Osteoblast (primary cell): ENCODE measurements around the gene TBRG4. TPM values are rescaled to one million over a fixed set of nuclear protein-coding genes. Genes with fewer than 3 reads are reported as not detected.

ENCODE experiments used
- DNase-seq: peaks from one replicate; pipeline ENCODE4 v3.0.0; 2011; ENCODE audit warnings: low spot score, mixed read lengths; ENCODE audit not compliant: insufficient read length; ENCODE audit errors: missing footprints
- H2AFZ ChIP-seq: 2 replicates; pipeline ENCODE4 v1.6.0; 2011; ENCODE audit warnings: mild to moderate bottlenecking, low read length
- H3K27ac ChIP-seq: 2 replicates; pipeline ENCODE4 v1.5.1; 2011; ENCODE audit warnings: mild to moderate bottlenecking, low read depth, low read length, moderate library complexity
- H3K27me3 ChIP-seq: 2 replicates; pipeline ENCODE4 v1.6.0; 2012; ENCODE audit warnings: mild to moderate bottlenecking, control low read depth, inconsistent platforms, low read length, moderate library complexity; ENCODE audit not compliant: insufficient read depth
- H3K36me3 ChIP-seq: 2 replicates; pipeline ENCODE4 v1.5.1; 2011; ENCODE audit warnings: mild to moderate bottlenecking, low read length, control low read depth, moderate library complexity; ENCODE audit not compliant: insufficient read depth
- H3K4me1 ChIP-seq: 2 replicates; pipeline ENCODE4 v1.5.1; 2011; ENCODE audit warnings: mild to moderate bottlenecking, low read length, control low read depth, moderate library complexity; ENCODE audit not compliant: insufficient read depth
- H3K4me2 ChIP-seq: 2 replicates; pipeline ENCODE4 v1.6.0; 2011; ENCODE audit warnings: mild to moderate bottlenecking, low read length; ENCODE audit not compliant: insufficient read depth
- H3K4me3 ChIP-seq: fragments of 200-600 bp; sonication (generic); 3 replicates; pipeline ENCODE4 v1.5.1; 2012; ENCODE audit warnings: mild to moderate bottlenecking, low read length, inconsistent platforms; ENCODE audit not compliant: insufficient read depth
- H3K79me2 ChIP-seq: 2 replicates; pipeline ENCODE4 v1.6.0; 2012; ENCODE audit warnings: mild to moderate bottlenecking, low read length, control low read depth, inconsistent platforms; ENCODE audit not compliant: insufficient read depth
- H3K9me3 ChIP-seq: 2 replicates; pipeline ENCODE4 v1.5.1; 2011; ENCODE audit warnings: low read depth, low read length, control low read depth
- H4K20me1 ChIP-seq: 2 replicates; pipeline ENCODE4 v1.6.0; 2012; ENCODE audit warnings: mild to moderate bottlenecking, low read length, control low read depth; ENCODE audit not compliant: insufficient read depth
- small RNA-seq: library from RNA; depleted of rRNA; stranded (forward); fragments of <200 nt; gene quantifications from one replicate; pipeline ENCODE3, GENCODE V24; 2012
- total RNA-seq: library from RNA; depleted of rRNA; stranded (reverse); fragments of >200 nt; gene quantifications from 2 replicates; pipeline ENCODE4 v1.2.3, GENCODE V29; 2012
- TF ChIP-seq, protein P1 (sequence below): IDR thresholded peaks from 2 replicates; pipeline ENCODE4 v1.5.1; 2011; ENCODE audit warnings: mild to moderate bottlenecking, low read depth, low read length, moderate library complexity; ENCODE audit errors: extremely low read depth

Gene TBRG4
- total RNA-seq, 1 donor = 43.1 TPM

DNA sequence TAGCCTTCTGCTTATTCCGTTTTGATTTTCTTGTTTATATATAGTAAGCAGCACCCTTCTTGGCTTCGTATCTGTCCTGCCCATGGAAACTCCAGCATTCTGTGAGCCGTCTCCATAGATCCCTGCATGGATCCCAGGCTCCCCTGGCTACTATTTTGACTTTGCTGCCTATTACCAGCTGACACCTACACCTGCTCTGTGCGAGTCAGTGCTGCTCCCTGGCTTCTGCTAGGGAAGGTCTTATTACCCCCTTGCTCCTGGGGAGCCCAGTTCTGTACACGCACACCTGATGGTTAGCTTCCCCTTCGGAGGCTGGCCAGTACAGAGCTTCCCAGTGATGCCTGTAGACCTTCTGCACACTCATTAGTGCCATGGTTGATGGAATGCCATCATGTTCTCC, 58.1 kb downstream of the TBRG4 start:
- TF ChIP-seq, protein P1, sequence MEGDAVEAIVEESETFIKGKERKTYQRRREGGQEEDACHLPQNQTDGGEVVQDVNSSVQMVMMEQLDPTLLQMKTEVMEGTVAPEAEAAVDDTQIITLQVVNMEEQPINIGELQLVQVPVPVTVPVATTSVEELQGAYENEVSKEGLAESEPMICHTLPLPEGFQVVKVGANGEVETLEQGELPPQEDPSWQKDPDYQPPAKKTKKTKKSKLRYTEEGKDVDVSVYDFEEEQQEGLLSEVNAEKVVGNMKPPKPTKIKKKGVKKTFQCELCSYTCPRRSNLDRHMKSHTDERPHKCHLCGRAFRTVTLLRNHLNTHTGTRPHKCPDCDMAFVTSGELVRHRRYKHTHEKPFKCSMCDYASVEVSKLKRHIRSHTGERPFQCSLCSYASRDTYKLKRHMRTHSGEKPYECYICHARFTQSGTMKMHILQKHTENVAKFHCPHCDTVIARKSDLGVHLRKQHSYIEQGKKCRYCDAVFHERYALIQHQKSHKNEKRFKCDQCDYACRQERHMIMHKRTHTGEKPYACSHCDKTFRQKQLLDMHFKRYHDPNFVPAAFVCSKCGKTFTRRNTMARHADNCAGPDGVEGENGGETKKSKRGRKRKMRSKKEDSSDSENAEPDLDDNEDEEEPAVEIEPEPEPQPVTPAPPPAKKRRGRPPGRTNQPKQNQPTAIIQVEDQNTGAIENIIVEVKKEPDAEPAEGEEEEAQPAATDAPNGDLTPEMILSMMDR = no peak
- Histone ChIP-seq H3K9me3 (no peaks in the 10 kb centered on the region), H2AFZ (no peak overlapping the region), H4K20me1 (peaks cover 31% of the 10 kb centered on the region), H3K27me3 (no peaks in the 10 kb centered on the region), H3K27ac (no peak overlapping the region), H3K79me2 (peaks cover 43% of the 10 kb centered on the region), H3K4me1 (peaks cover 7% of the 10 kb centered on the region), H3K36me3 (peaks cover 15% of the 10 kb centered on the region), H3K4me3 (no peak overlapping the region), H3K4me2 (no peak overlapping the region)
- no peak for DNase-seq

DNA sequence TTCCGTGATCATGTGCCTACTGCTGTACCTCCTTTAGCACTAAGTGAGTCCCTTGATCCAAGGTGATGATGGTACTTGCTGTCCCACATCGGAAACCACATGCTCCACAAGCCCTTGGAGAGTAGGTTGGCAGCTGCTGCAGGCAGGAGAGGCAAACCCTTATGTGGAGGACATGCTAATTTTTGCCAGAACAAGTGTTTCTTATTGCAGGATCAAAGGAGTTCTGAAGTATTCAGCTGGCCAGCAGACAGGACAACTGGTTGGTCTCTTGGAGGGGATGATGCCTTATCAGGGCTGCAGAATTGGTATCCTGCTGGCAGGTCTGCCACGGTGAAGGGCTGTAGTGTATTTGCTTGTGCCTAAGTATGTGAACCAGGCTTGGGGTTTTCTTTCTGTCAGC, 59.5 kb downstream of the TBRG4 start:
- Histone ChIP-seq H3K4me3 (no peak overlapping the region), H3K36me3 (peaks cover 21% of the 10 kb centered on the region), H3K4me1 (peaks cover 7% of the 10 kb centered on the region), H4K20me1 (peaks cover 26% of the 10 kb centered on the region), H3K79me2 (peaks cover 36% of the 10 kb centered on the region), H3K27me3 (no peaks in the 10 kb centered on the region), H3K9me3 (no peaks in the 10 kb centered on the region), H2AFZ (no peak overlapping the region), H3K27ac (no peak overlapping the region), H3K4me2 (no peak overlapping the region)
- no peak for DNase-seq
- TF ChIP-seq, protein P1 = no peak

DNA sequence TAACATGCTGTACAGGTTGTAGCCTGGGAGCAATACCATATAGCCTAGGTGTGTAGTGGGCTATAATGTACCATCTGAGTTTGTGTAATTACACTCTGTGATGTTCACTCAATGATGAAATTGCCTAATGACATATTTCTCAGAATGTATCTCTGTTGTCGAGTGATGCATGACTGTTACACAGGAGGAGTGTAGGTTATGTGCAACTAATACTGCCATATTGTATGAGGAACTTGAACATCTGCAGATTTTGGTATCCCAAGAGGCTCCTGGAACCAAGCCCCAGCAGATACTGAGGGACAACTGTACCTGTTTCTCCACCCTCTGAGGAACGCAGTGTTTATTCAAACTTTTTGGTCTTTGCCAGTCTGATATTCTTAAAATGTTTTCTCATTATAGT, 61.3 kb downstream of the TBRG4 start:
- Histone ChIP-seq H4K20me1 (peaks cover 23% of the 10 kb centered on the region), H3K27me3 (no peaks in the 10 kb centered on the region), H3K4me1 (peaks cover 7% of the 10 kb centered on the region), H3K36me3 (peaks cover 22% of the 10 kb centered on the region), H3K4me3 (no peak overlapping the region), H2AFZ (no peak overlapping the region), H3K9me3 (no peaks in the 10 kb centered on the region), H3K4me2 (no peak overlapping the region), H3K79me2 (peaks cover 24% of the 10 kb centered on the region), H3K27ac (no peak overlapping the region)
- TF ChIP-seq, protein P1 = no peak
- DNase-seq = no peak

Small RNA genes within 50 kb of the gene (small RNA-seq; reads per million reads assigned to genes)
- gene SNORA5A (53.7 reads per million, percentile 96 among the genes with 10 or more reads in this experiment), gene SNORA5B (not detected), gene SNORA5C (23.4 reads per million, percentile 95 among the genes with 10 or more reads in this experiment)

Other genes starting within 250 kb of the TBRG4 start
- gene PURB, start 226.2 kb downstream of the TBRG4 start, total RNA-seq = 22.7 and 22.8 TPM in 2 replicates
- 0.29 and 0.36 TPM in 2 replicates for gene MYO1G, start 132.7 kb downstream of the TBRG4 start, total RNA-seq
- gene CCM2, start 111.5 kb downstream of the TBRG4 start, total RNA-seq = 41.8 and 42.3 TPM in 2 replicates
- gene NACAD, start 22.7 kb downstream of the TBRG4 start, total RNA-seq = 0.59 and 0.72 TPM in 2 replicates
- gene RAMP3, start 46.1 kb upstream of the TBRG4 start, total RNA-seq = not detected in 2 replicates